Gastroesophageal sphincter (tissue), 3 donors: ENCODE measurements around the gene ATG16L1.

Source experiments
- CTCF ChIP-seq, 4 experiments: fragments of 200-600 bp in 2 of 4; fragments of 450-650 bp in 2 of 4; sonication (generic) in 1 of 4; IDR thresholded peaks; one replicate each; pipeline ENCODE4 v1.5.1; 2017 to 2019; ENCODE audit warnings: antibody characterized with exemption in 4 of 4, mild to moderate bottlenecking in 2 of 4, moderate library complexity in 2 of 4
- EP300 ChIP-seq: sonication (generic); formaldehyde crosslinking; IDR thresholded peaks from one replicate; pipeline ENCODE4 v1.6.1; 2017; ENCODE audit warnings: antibody characterized with exemption, mild to moderate bottlenecking
- POLR2A ChIP-seq, 2 donors: fragments of 450-650 bp; IDR thresholded peaks; one replicate each; pipeline ENCODE4 v1.6.1; 2017; ENCODE audit warnings: antibody characterized with exemption in 2 of 2, mild to moderate bottlenecking in 2 of 2, moderate library complexity in 1 of 2
- POLR2AphosphoS5 ChIP-seq: sonication (generic); formaldehyde crosslinking; IDR thresholded peaks from one replicate; pipeline ENCODE4 v1.6.1; 2017; ENCODE audit warnings: antibody characterized with exemption

GRCh38 chr2:233247116-233247515 is 4.4 kb upstream of the ATG16L1 start:
- TF ChIP-seq POLR2A (IDR thresholded peaks at IDR 0.05) = no peak
- TF ChIP-seq CTCF (IDR thresholded peaks at IDR 0.05) = no peak
- TF ChIP-seq POLR2AphosphoS5 = no peak
- no peak for TF ChIP-seq EP300
